Stimulated activated CD4-positive, alpha-beta T cell treated with anti-CD3 and anti-CD28 coated beads, Interleukin-1b, Interleukin-23, amount 100 ng/mL, for 1 hour (primary cell): Measurements from ENCODE around the gene KCNH1.

Experiments used
- DNase-seq, 2 donors: peaks; one replicate each; pipeline ENCODE4 v3.0.0-alpha.2; 2020; ENCODE audit warnings: low read depth in 2 of 2

KCNH1 gene

GRCh38 chr1:210918893-210919292 is 215.1 kb downstream of the KCNH1 start:
- DNase-seq: no peak

- DNase-seq: no peak
Measured at GRCh38 chr1:210917560-210918169, 216.3 kb downstream of the KCNH1 start.

- no peak for DNase-seq
Measured at GRCh38 chr1:210916548-210916947, 217.4 kb downstream of the KCNH1 start.

GRCh38 chr1:210915890-210916507 is 217.9 kb downstream of the KCNH1 start:
- DNase-seq: no peak

GRCh38 chr1:210912752-210913151 is 221.2 kb downstream of the KCNH1 start:
- DNase-seq: no peak

GRCh38 chr1:210910020-210910575 is 223.8 kb downstream of the KCNH1 start:
- no peak for DNase-seq

GRCh38 chr1:210908791-210909190 is 225.2 kb downstream of the KCNH1 start:
- DNase-seq: no peak

GRCh38 chr1:210908257-210908656 is 225.7 kb downstream of the KCNH1 start:
- no peak for DNase-seq

- DNase-seq: no peak
Measured at GRCh38 chr1:210907251-210907805, 226.6 kb downstream of the KCNH1 start.

- no peak for DNase-seq
Measured at GRCh38 chr1:210905944-210906453, 227.9 kb downstream of the KCNH1 start.

- DNase-seq: no peak
Measured at GRCh38 chr1:210905365-210905904, 228.5 kb downstream of the KCNH1 start.

- no peak for DNase-seq
Measured at GRCh38 chr1:210901981-210902770, 231.8 kb downstream of the KCNH1 start.

GRCh38 chr1:210900820-210901219 is 233.1 kb downstream of the KCNH1 start:
- no peak for DNase-seq

- no peak for DNase-seq
Measured at GRCh38 chr1:210900079-210900478, 233.9 kb downstream of the KCNH1 start.

- DNase-seq: no peak
Measured at GRCh38 chr1:210899676-210900075, 234.3 kb downstream of the KCNH1 start.

GRCh38 chr1:210898473-210898872 is 235.5 kb downstream of the KCNH1 start:
- no peak for DNase-seq

- DNase-seq: no peak
Measured at GRCh38 chr1:210883821-210884220, 250.1 kb downstream of the KCNH1 start.

- DNase-seq: no peak
Measured at GRCh38 chr1:210882414-210883221, 251.3 kb downstream of the KCNH1 start.

GRCh38 chr1:210878564-210878963 is 255.4 kb downstream of the KCNH1 start:
- no peak for DNase-seq

- DNase-seq: no peak
Measured at GRCh38 chr1:210876275-210876674, 257.7 kb downstream of the KCNH1 start.

GRCh38 chr1:210866532-210866931 is 267.4 kb downstream of the KCNH1 start:
- DNase-seq: no peak
